Esophagus muscularis mucosa (tissue), 4 donors: ENCODE measurements around the gene TBC1D9B.

Source experiments
- CTCF ChIP-seq, 3 experiments: fragments of 200-600 bp in 2 of 3; fragments of 450-650 bp in 1 of 3; sonication (generic) in 2 of 3; IDR thresholded peaks; one replicate each; pipeline ENCODE4 v1.5.1; 2017 to 2019; ENCODE audit warnings: antibody characterized with exemption in 3 of 3, mild to moderate bottlenecking in 2 of 3, moderate library complexity in 1 of 3
- EP300 ChIP-seq: sonication (generic); formaldehyde crosslinking; IDR thresholded peaks from one replicate; pipeline ENCODE4 v1.6.1; 2017; ENCODE audit warnings: antibody characterized with exemption
- POLR2A ChIP-seq: fragments of 450-650 bp; IDR thresholded peaks from one replicate; pipeline ENCODE4 v1.6.1; 2017; ENCODE audit warnings: antibody characterized with exemption, moderate library complexity, mild to moderate bottlenecking, low read depth
- POLR2AphosphoS5 ChIP-seq, 2 donors: sonication (generic); formaldehyde crosslinking; IDR thresholded peaks; one replicate each; pipeline ENCODE4 v1.6.1; 2017; ENCODE audit warnings: antibody characterized with exemption in 2 of 2

GRCh38 chr5:179880066-179880650, 27.5 kb downstream of the TBC1D9B start:
- TF ChIP-seq CTCF (IDR thresholded peaks at IDR 0.05) (no peak), POLR2A (no peak), POLR2AphosphoS5 (IDR thresholded peaks at IDR 0.05) (no peak), EP300 (no peak)
